Measurements from ENCODE around the gene RNLS.

The RNLS gene

GRCh38 chr10:88555190-88555908 is 27.8 kb downstream of the RNLS start:
- no peaks in the 10 kb centered on the region for H3K9me3 ChIP-seq (ENCODE audit: insufficient read depth, low read length)
- H4K20me1 ChIP-seq (ENCODE audit: insufficient read depth, low read length) = no peaks in the 10 kb centered on the region
- H3K36me3 ChIP-seq (replicated peaks; ENCODE audit: low read depth, low read length) = no peaks in the 10 kb centered on the region
- no peak overlapping the region for H3K4me3 ChIP-seq (ENCODE audit: low read length)
- H3K4me2 ChIP-seq (ENCODE audit: low read length) = no peak overlapping the region
- H3K4me1 ChIP-seq (ENCODE audit: low read length) = peaks cover 13% of the 10 kb centered on the region
- H3K79me2 ChIP-seq (ENCODE audit: low read length) = no peaks in the 10 kb centered on the region
- no peaks in the 10 kb centered on the region for H3K27me3 ChIP-seq (ENCODE audit: low read depth, low read length)
- no peak overlapping the region for H3K9ac ChIP-seq (ENCODE audit: low read length)
- no peak overlapping the region for H2AFZ ChIP-seq (ENCODE audit: low read depth, low read length)
- H3K27ac ChIP-seq (ENCODE audit: low read length) = no peak overlapping the region
- TF ChIP-seq EZH2phosphoT487 (IDR thresholded peaks at IDR 0.05; ENCODE audit: low read depth) = no peak

- Histone ChIP-seq H3K36me3 (replicated peaks; ENCODE audit: low read depth, low read length) (no peaks in the 10 kb centered on the region), H3K79me2 (ENCODE audit: low read length) (no peaks in the 10 kb centered on the region), H4K20me1 (ENCODE audit: insufficient read depth, low read length) (no peaks in the 10 kb centered on the region), H3K27me3 (ENCODE audit: low read depth, low read length) (no peaks in the 10 kb centered on the region), H3K27ac (ENCODE audit: low read length) (no peak overlapping the region), H3K4me2 (ENCODE audit: low read length) (no peak overlapping the region), H2AFZ (ENCODE audit: low read depth, low read length) (no peak overlapping the region), H3K9ac (ENCODE audit: low read length) (no peak overlapping the region), H3K4me1 (ENCODE audit: low read length) (peaks cover 10% of the 10 kb centered on the region), H3K9me3 (ENCODE audit: insufficient read depth, low read length) (no peaks in the 10 kb centered on the region), H3K4me3 (ENCODE audit: low read length) (no peak overlapping the region)
- TF ChIP-seq CTCF (IDR thresholded peaks at IDR 0.05; ENCODE audit: low read depth, low read length) (peak; percentile 80), EZH2phosphoT487 (IDR thresholded peaks at IDR 0.05; ENCODE audit: low read depth) (no peak)
Measured at GRCh38 chr10:88553116-88553752, 29.9 kb downstream of the RNLS start.

- Histone ChIP-seq H3K27me3 (ENCODE audit: low read depth, low read length) (no peaks in the 10 kb centered on the region), H3K27ac (ENCODE audit: low read length) (no peak overlapping the region), H3K4me3 (ENCODE audit: low read length) (no peak overlapping the region), H3K4me2 (ENCODE audit: low read length) (no peak overlapping the region), H3K9ac (ENCODE audit: low read length) (no peak overlapping the region), H3K4me1 (ENCODE audit: low read length) (no peaks in the 10 kb centered on the region), H4K20me1 (ENCODE audit: insufficient read depth, low read length) (no peaks in the 10 kb centered on the region), H3K9me3 (ENCODE audit: insufficient read depth, low read length) (no peaks in the 10 kb centered on the region), H3K79me2 (ENCODE audit: low read length) (no peaks in the 10 kb centered on the region), H2AFZ (ENCODE audit: low read depth, low read length) (no peak overlapping the region), H3K36me3 (replicated peaks; ENCODE audit: low read depth, low read length) (no peaks in the 10 kb centered on the region)
- TF ChIP-seq EZH2phosphoT487 (IDR thresholded peaks at IDR 0.05; ENCODE audit: low read depth) (no peak), CTCF (IDR thresholded peaks at IDR 0.05; ENCODE audit: low read depth, low read length) (no peak)
Measured at GRCh38 chr10:88551246-88551645, 31.9 kb downstream of the RNLS start.

GRCh38 chr10:88546497-88546896 is 36.6 kb downstream of the RNLS start:
- Histone ChIP-seq H3K4me1 (ENCODE audit: low read length) (peaks cover 16% of the 10 kb centered on the region), H3K27me3 (ENCODE audit: low read depth, low read length) (no peaks in the 10 kb centered on the region), H2AFZ (ENCODE audit: low read depth, low read length) (no peak overlapping the region), H3K9ac (ENCODE audit: low read length) (no peak overlapping the region), H3K27ac (ENCODE audit: low read length) (no peak overlapping the region), H3K9me3 (ENCODE audit: insufficient read depth, low read length) (no peaks in the 10 kb centered on the region), H3K4me3 (ENCODE audit: low read length) (no peak overlapping the region), H4K20me1 (ENCODE audit: insufficient read depth, low read length) (no peaks in the 10 kb centered on the region), H3K79me2 (ENCODE audit: low read length) (no peaks in the 10 kb centered on the region), H3K4me2 (ENCODE audit: low read length) (no peak overlapping the region), H3K36me3 (replicated peaks; ENCODE audit: low read depth, low read length) (no peaks in the 10 kb centered on the region)
- TF ChIP-seq EZH2phosphoT487 (IDR thresholded peaks at IDR 0.05; ENCODE audit: low read depth) = no peak
- no peak for TF ChIP-seq CTCF (IDR thresholded peaks at IDR 0.05; ENCODE audit: low read depth, low read length)
